K562 (cell line): ENCODE data around the gene CTSL. TPM values are rescaled to one million over a fixed set of nuclear protein-coding genes. Genes with fewer than 3 reads are reported as not detected.

ENCODE experiments used
- AFF1 ChIP-seq, 2 experiments: fragments of 450-650 bp; IDR thresholded peaks; 2 replicates each; pipeline ENCODE4 v1.6.1; 2018; ENCODE audit warnings: mild to moderate bottlenecking in 2 of 2, low read depth in 1 of 2; ENCODE audit not compliant: partially characterized antibody in 2 of 2
- BRD4 ChIP-seq: fragments of 200-600 bp; sonication (generic); IDR thresholded peaks from 2 replicates; pipeline ENCODE4 v1.6.1; 2017; ENCODE audit warnings: inconsistent platforms
- BRF2 ChIP-seq: IDR thresholded peaks from 3 replicates; pipeline ENCODE4 v1.6.1; 2011; ENCODE audit warnings: borderline replicate concordance, mild to moderate bottlenecking; ENCODE audit not compliant: insufficient read length, insufficient read depth
- CCNT2 ChIP-seq: IDR thresholded peaks from 2 replicates; pipeline ENCODE4 v1.6.1; 2011; ENCODE audit warnings: borderline replicate concordance, low read depth, mild to moderate bottlenecking, moderate library complexity, mixed read lengths, low read length; ENCODE audit not compliant: insufficient read length; ENCODE audit errors: extremely low read depth
- DIDO1 ChIP-seq: fragments of 450-650 bp; IDR thresholded peaks from 2 replicates; pipeline ENCODE4 v1.6.1; 2016; ENCODE audit warnings: low read depth, missing biosample characterization, missing genetic modification characterization
- EZH2 ChIP-seq: IDR thresholded peaks from 2 replicates; pipeline ENCODE4 v1.6.1; 2012; ENCODE audit warnings: low read depth, mild to moderate bottlenecking, inconsistent platforms, low read length, borderline replicate concordance
- GATAD2A ChIP-seq: fragments of 450-650 bp; IDR thresholded peaks from 2 replicates; pipeline ENCODE4 v1.6.1; 2017
- KDM2B ChIP-seq: fragments of 250-450 bp; sonication (Bioruptor Pico); IDR thresholded peaks from 2 replicates; pipeline ENCODE4 v1.8.0; 2021; ENCODE audit warnings: mild to moderate bottlenecking, moderate library complexity
- LARP7 ChIP-seq: fragments of 450-650 bp; IDR thresholded peaks from 2 replicates; pipeline ENCODE4 v1.6.1; 2016
- LCOR ChIP-seq: sonication (generic); formaldehyde crosslinking; IDR thresholded peaks from 2 replicates; pipeline ENCODE4 v1.8.0; 2022; ENCODE audit warnings: mild to moderate bottlenecking, missing genetic modification reagents
- MAFG ChIP-seq: fragments of 450-650 bp; conservative IDR thresholded peaks from 2 replicates; pipeline ENCODE4 v1.6.1; 2016; ENCODE audit warnings: missing genetic modification characterization, missing compliant biosample characterization
- NFYB ChIP-seq: IDR thresholded peaks from 2 replicates; pipeline ENCODE4 v1.6.1; 2011; ENCODE audit warnings: mild to moderate bottlenecking, moderate library complexity; ENCODE audit not compliant: insufficient read length; ENCODE audit errors: extremely low read depth
- RBM39 ChIP-seq: fragments of 200-400 bp; formaldehyde crosslinking; optimal IDR thresholded peaks from 2 replicates; pipeline ENCODE3; 2018; ENCODE audit warnings: low read depth, low read length
- SMARCA5 ChIP-seq: fragments of 450-650 bp; IDR thresholded peaks from 2 replicates; pipeline ENCODE4 v1.6.1; 2016
- SOX6 ChIP-seq: fragments of 450-650 bp; IDR thresholded peaks from 2 replicates; pipeline ENCODE4 v1.6.1; 2014; ENCODE audit warnings: mild to moderate bottlenecking
- TAF1 ChIP-seq: IDR thresholded peaks from 2 replicates; pipeline ENCODE4 v1.6.1; 2011; ENCODE audit warnings: mild to moderate bottlenecking, low read length, moderate library complexity; ENCODE audit not compliant: insufficient read depth, control insufficient read depth, severe bottlenecking; ENCODE audit errors: extremely low read depth
- ZNF445 ChIP-seq: fragments of 250-450 bp; sonication (Bioruptor Pico); IDR thresholded peaks from 2 replicates; pipeline ENCODE4 v1.4.0; 2020; ENCODE audit warnings: low read depth, mild to moderate bottlenecking, moderate library complexity
- polyA plus RNA-seq, 8 experiments: library from polyadenylated mRNA; depleted of rRNA in 4 of 8; stranded (reverse) in 5 of 8; unstranded in 3 of 8; fragments of >200 nt; fragmentation: Nextera tagmentation in 2 of 8; fragmentation: Illumina TruSeq in 1 of 8; extraction: Ambion mirVana in 2 of 8; extraction: Trizol in 1 of 8; gene quantifications; 2 replicates each; pipeline versions ENCODE4 v1.2.1 to v1.2.3, GENCODE V29; 2011 to 2014; ENCODE audit warnings: inconsistent platforms in 1 of 8, missing spikeins in 1 of 8
- total RNA-seq, 7 experiments: library from RNA; depleted of rRNA in 6 of 7; stranded (reverse); fragments of >200 nt in 6 of 7; fragmentation: Illumina TruSeq in 2 of 7; extraction: Trizol in 2 of 7; gene quantifications; 2 replicates each; pipeline versions ENCODE4 v1.2.1 to v1.2.3, GENCODE V29; 2011 to 2021; ENCODE audit warnings: low replicate concordance in 1 of 7
- TF ChIP-seq, protein P1 (sequence below): fragments of 450-650 bp; IDR thresholded peaks from 2 replicates; pipeline ENCODE4 v1.7.0; 2016; ENCODE audit warnings: borderline replicate concordance

Gene CTSL
- total and polyA plus RNA-seq, 9 of the 15 experiments (the other 6 are each of a cell fraction or from before 2014, with no cell fraction given) = 55.9 to 165 (median 93.7) TPM

- no peak for TF ChIP-seq TAF1
- TF ChIP-seq BRD4 = no peak
- TF ChIP-seq KDM2B (CRISPR knock-in tag) = no peak
- TF ChIP-seq SMARCA5 = no peak
- TF ChIP-seq BRF2 = no peak
- TF ChIP-seq MAFG (tag) = 0 out of 2 replicates have a peak, but pooled peaks have one; percentile 16
- TF ChIP-seq SOX6 = no peak
- TF ChIP-seq GATAD2A = no peak
- TF ChIP-seq NFYB = peak; percentile 29
- TF ChIP-seq ZNF445 = no peak
- no peak for TF ChIP-seq RBM39
- TF ChIP-seq LCOR (CRISPR knock-in tag) = no peak
- TF ChIP-seq CCNT2 = no peak
- TF ChIP-seq AFF1 (IDR thresholded peaks at IDR 0.05; ENCODE audit: low read depth in 1 of 2, partially characterized antibody in 2 of 2) = no peak
- TF ChIP-seq DIDO1 (tag) = no peak
- no peak for TF ChIP-seq LARP7
- TF ChIP-seq, protein P1, sequence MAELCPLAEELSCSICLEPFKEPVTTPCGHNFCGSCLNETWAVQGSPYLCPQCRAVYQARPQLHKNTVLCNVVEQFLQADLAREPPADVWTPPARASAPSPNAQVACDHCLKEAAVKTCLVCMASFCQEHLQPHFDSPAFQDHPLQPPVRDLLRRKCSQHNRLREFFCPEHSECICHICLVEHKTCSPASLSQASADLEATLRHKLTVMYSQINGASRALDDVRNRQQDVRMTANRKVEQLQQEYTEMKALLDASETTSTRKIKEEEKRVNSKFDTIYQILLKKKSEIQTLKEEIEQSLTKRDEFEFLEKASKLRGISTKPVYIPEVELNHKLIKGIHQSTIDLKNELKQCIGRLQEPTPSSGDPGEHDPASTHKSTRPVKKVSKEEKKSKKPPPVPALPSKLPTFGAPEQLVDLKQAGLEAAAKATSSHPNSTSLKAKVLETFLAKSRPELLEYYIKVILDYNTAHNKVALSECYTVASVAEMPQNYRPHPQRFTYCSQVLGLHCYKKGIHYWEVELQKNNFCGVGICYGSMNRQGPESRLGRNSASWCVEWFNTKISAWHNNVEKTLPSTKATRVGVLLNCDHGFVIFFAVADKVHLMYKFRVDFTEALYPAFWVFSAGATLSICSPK = no peak
- TF ChIP-seq EZH2 = no peak
These were observed 17.0 kb downstream of the CTSL start (continued) for GRCh38 chr9:87742813-87743428.
